Stomach (tissue), 9 donors: ENCODE measurements around the gene EGLN2. TPM values are rescaled to one million over a fixed set of nuclear protein-coding genes. Genes with fewer than 3 reads are reported as not detected.
A peak's percentile ranks its signal among the peaks of the same experiment; 100 is the strongest.

ENCODE experiments used
- DNase-seq, 2 donors: peaks; one replicate each; pipeline versions ENCODE4 v3.0.0 to v3.0.0-alpha.2; 2013 to 2019
- H3K27ac ChIP-seq, 5 donors: fragments of 200-600 bp in 4 of 5; sonication (generic) in 4 of 5; one replicate each; pipeline ENCODE4 v1.5.1; 2013 to 2019; ENCODE audit warnings: mild to moderate bottlenecking in 1 of 5, moderate library complexity in 1 of 5
- H3K27me3 ChIP-seq, 3 donors: fragments of 200-600 bp; sonication (generic); one replicate each; pipeline ENCODE4 v1.5.1; 2017 to 2019; ENCODE audit warnings: mixed run types in 1 of 3
- H3K36me3 ChIP-seq, 4 donors: fragments of 200-600 bp; sonication (generic); 1 replicate in 3 of 4; 2 replicates in 1 of 4; pipeline ENCODE4 v1.5.1; 2016 to 2019
- H3K4me1 ChIP-seq, 4 donors: fragments of 200-600 bp; sonication (generic); one replicate each; pipeline ENCODE4 v1.5.1; 2016 to 2019
- H3K4me3 ChIP-seq, 4 donors: fragments of 200-600 bp; sonication (generic) in 3 of 4; one replicate each; pipeline ENCODE4 v1.5.1; 2016 to 2019; ENCODE audit warnings: mild to moderate bottlenecking in 1 of 4
- H3K9me3 ChIP-seq, 4 donors: fragments of 200-600 bp; sonication (generic); one replicate each; pipeline ENCODE4 v1.5.1; 2016 to 2019
- EP300 ChIP-seq: sonication (generic); formaldehyde crosslinking; IDR thresholded peaks from one replicate; pipeline ENCODE4 v1.6.1; 2017; ENCODE audit warnings: antibody characterized with exemption
- POLR2A ChIP-seq, 4 donors: fragments of 450-650 bp; IDR thresholded peaks; one replicate each; pipeline ENCODE4 v1.6.1; 2016; ENCODE audit warnings: antibody characterized with exemption in 4 of 4, control low read depth in 2 of 4, mild to moderate bottlenecking in 1 of 4, moderate library complexity in 1 of 4
- POLR2AphosphoS5 ChIP-seq, 3 donors: sonication (generic); formaldehyde crosslinking; IDR thresholded peaks; one replicate each; pipeline ENCODE4 v1.6.1; 2016; ENCODE audit warnings: antibody characterized with exemption in 3 of 3
- WGBS, 5 donors: extraction: QIAGEN DNeasy Blood & Tissue Kit in 3 of 5; methylation state at CpG; one replicate each; pipeline versions ENCODE4 v1.1.5 to v1.1.7; 2013 to 2018; 5-methylcytosine and 5-hydroxymethylcytosine counted together
- intact Hi-C: fragments of 100-400 bp; cut with DNase I; formaldehyde crosslinking; loops from one replicate; pipeline ENCODE4 v1.15.1; 2023; ENCODE audit warnings: low total_unique reads
- polyA plus RNA-seq, 3 donors: library from polyadenylated mRNA; stranded (reverse); fragments of 200-250 nt; gene quantifications; one replicate each; pipeline ENCODE4 v1.2.3, GENCODE V29; 2013
- total RNA-seq, 5 donors: library from RNA; depleted of rRNA; stranded (reverse); fragments of >200 nt; gene quantifications; one replicate each; pipeline versions ENCODE4 v1.1.0 to v1.2.3, GENCODE V29; 2014 to 2016
- TF ChIP-seq, protein P1 (sequence below), 7 experiments: fragments of 450-650 bp in 4 of 7; fragments of 200-600 bp in 3 of 7; sonication (generic) in 3 of 7; IDR thresholded peaks; one replicate each; pipeline ENCODE4 v1.5.1; 2016 to 2019; ENCODE audit warnings: antibody characterized with exemption in 7 of 7, control low read depth in 2 of 7, mild to moderate bottlenecking in 1 of 7
- donor health status: healthy with polysubstance abuse.
- donor health status: Bipolar disorder and iron deficiency.
- donor health status: healthy.

Gene EGLN2
- total and polyA plus RNA-seq, 8 donors, result 30.0 to 115 (median 71.4) TPM

DNA sequence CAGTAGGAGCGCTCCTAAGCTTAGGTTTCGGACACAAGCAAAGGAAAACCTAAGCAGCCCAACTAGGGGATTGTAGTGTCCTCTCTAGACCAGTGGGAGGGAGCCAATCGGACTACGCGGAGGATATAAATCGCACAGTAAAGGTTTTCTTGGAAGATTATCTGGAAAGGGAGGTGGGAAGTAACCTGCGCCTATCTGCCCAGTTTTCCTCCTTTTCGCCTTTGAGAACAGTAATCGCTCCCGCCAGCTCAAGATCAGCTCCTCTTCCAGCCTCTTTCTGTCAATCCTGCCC lies 21.4 kb upstream of the EGLN2 start:
- Histone ChIP-seq H3K4me3 (peak overlapping the region; percentile 45 to 78 (median 64)), H3K36me3 (peaks cover 0 to 15% (median 5%) of the 10 kb centered on the region in 4 donors), H3K9me3 (no peaks in the 10 kb centered on the region), H3K27me3 (no peaks in the 10 kb centered on the region), H3K4me1 (peaks cover 13 to 23% (median 19%) of the 10 kb centered on the region in 4 donors), H3K27ac (peak overlapping the region; percentile 96 to 99 (median 98))
- DNase-seq, result no peak
- WGBS, 5 donors, result 0 to 2% (median 0%) methylated on average over 10 of the region's 10 CpGs
- TF ChIP-seq, protein P1, sequence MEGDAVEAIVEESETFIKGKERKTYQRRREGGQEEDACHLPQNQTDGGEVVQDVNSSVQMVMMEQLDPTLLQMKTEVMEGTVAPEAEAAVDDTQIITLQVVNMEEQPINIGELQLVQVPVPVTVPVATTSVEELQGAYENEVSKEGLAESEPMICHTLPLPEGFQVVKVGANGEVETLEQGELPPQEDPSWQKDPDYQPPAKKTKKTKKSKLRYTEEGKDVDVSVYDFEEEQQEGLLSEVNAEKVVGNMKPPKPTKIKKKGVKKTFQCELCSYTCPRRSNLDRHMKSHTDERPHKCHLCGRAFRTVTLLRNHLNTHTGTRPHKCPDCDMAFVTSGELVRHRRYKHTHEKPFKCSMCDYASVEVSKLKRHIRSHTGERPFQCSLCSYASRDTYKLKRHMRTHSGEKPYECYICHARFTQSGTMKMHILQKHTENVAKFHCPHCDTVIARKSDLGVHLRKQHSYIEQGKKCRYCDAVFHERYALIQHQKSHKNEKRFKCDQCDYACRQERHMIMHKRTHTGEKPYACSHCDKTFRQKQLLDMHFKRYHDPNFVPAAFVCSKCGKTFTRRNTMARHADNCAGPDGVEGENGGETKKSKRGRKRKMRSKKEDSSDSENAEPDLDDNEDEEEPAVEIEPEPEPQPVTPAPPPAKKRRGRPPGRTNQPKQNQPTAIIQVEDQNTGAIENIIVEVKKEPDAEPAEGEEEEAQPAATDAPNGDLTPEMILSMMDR (IDR thresholded peaks at IDR 0.05), result no peak
- intact Hi-C loops, result no loop called here

DNA sequence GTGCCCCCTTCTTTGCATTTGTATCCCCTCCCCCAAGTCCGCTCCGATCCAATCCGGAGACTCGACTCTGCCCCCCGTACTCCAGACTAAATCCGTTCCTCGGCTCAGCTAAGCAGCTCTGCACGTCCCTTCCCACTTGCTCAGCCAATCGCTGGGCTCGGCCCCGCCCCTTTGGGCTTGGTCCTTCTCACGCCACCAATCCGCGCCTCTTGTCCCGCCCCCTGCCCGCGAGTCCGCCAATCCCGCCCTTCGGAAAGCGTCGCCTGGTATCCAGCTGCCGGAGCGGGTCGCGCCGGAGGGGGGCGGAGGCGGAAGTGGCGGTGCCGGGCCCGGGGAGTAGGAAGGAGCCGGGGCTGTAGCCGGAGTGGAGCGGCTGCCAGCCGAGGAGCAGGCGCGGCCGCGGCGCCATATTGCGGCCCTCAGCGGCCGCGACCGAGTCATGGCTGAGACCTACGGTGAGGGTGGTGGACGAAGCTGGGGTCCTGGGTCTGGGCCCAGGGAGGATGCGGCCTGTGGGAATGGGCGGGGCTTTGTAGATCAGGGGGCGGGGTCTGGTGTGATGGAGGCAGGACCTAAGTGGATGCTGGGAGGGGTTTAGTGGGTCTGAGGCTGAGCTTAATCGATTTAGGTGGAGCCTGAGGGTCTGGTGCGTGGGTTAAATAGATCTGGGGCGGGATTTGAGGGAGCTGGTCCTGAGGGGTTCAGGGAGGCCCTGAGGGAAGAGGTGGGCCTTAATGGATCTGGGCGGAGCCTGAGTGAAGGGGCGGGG lies 20.9 kb upstream of the EGLN2 start, which contains the start of gene RAB4B:
Gene RAB4B (plus strand): TSS at position 311 of the 769 bp plus-strand sequence. CDS start 129 bp downstream, at position 440.
- H3K27me3 ChIP-seq, result no peaks in the 10 kb centered on the region
- H3K4me3 ChIP-seq, result peak within 1 kb of the TSS; percentile 45 to 78 (median 64)
- H3K4me1 ChIP-seq, result peaks cover 13 to 23% (median 19%) of the 10 kb centered on the region in 4 donors
- H3K9me3 ChIP-seq, result no peaks in the 10 kb centered on the region
- H3K36me3 ChIP-seq, result peaks cover 0 to 18% (median 6%) of the 10 kb centered on the region in 4 donors
- WGBS, 5 donors, result 0 to 1% (median 0%) methylated on average over 43 to 56 of the region's 56 CpGs
- intact Hi-C loops, result no loop called here
- TF ChIP-seq POLR2A (IDR thresholded peaks at IDR 0.05) (peak in 2 of 4 donors; percentile 22 to 74), EP300 (no peak), POLR2AphosphoS5 (IDR thresholded peaks at IDR 0.05) (peak; percentile 46 to 94 (median 88))
- TF ChIP-seq, protein P1 (IDR thresholded peaks at IDR 0.05), result peak in 1 of 7 experiments; percentile 10
- H3K27ac ChIP-seq, result peak within 1 kb of the TSS; percentile 96 to 99 (median 98)
- DNase-seq, result peak; percentile 100

DNA sequence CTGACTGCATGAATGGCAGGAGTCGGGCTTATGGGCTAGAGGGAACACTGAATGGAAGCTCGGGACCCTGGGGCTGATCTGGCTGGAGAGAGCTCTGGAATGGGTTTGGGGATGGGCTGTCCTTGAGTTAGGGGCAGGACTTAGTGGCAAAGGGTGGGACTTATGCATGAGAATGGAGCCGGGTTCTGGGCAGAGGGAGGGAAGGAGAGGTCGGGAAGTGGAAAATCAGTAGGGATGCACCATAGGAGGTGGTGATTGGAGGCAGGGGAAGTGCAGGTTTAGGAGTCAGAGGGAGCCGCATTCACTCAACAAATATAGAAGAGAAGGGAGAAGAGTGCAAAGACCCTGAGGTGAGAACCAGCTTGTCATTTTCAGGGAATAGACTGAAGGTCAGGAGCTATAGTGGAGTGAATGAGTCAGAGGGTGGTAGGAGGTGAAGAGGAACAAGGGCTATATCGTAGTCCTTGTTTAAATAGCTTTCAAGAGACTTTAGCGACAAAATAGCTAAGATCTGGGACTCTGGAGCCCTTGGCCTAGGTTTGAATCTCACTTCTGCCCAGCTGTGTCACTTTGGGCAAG lies 20.2 kb upstream of the EGLN2 start:
- 5 to 12% (median 8%) methylated on average over 7 of the region's 7 CpGs for WGBS, 5 donors
- H3K36me3 ChIP-seq, result peaks cover 1 to 25% (median 10%) of the 10 kb centered on the region in 4 donors
- peak overlapping the region; percentile 45 to 78 (median 64) for H3K4me3 ChIP-seq
- intact Hi-C loops, result no loop called here
- DNase-seq, result peak in 1 of 2 donors; percentile 60
- TF ChIP-seq POLR2AphosphoS5 (IDR thresholded peaks at IDR 0.05), result no peak
- TF ChIP-seq EP300, result no peak
- TF ChIP-seq POLR2A (IDR thresholded peaks at IDR 0.05), result no peak
- TF ChIP-seq, protein P1 (IDR thresholded peaks at IDR 0.05), result no peak
- no peaks in the 10 kb centered on the region for H3K27me3 ChIP-seq
- peak overlapping the region; percentile 96 to 99 (median 98) for H3K27ac ChIP-seq
- no peaks in the 10 kb centered on the region for H3K9me3 ChIP-seq
- H3K4me1 ChIP-seq, result peaks cover 13 to 23% (median 19%) of the 10 kb centered on the region in 4 donors

DNA sequence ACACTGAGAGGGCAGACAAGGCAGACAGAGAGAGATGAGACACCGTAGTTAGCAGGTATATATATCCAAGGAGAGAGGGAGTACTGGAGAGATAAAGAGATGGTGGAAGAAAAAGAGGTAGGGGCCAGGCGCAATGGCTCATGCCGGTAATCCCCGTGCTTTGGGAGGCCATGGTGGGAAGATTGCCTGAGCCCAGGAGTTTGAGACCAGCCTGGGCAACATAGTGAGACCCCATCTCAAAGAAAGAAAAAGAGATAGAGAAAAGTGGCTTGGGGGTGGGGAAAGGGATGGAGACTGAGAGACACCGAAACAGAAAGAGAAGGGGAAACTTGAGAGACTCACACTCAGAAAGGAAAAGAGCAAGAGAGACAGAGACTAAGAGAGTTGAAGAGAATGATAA lies 18.4 kb upstream of the EGLN2 start:
- TF ChIP-seq EP300 (no peak), POLR2AphosphoS5 (IDR thresholded peaks at IDR 0.05) (no peak), POLR2A (IDR thresholded peaks at IDR 0.05) (no peak)
- TF ChIP-seq, protein P1 (IDR thresholded peaks at IDR 0.05), result no peak
- no peaks in the 10 kb centered on the region for H3K9me3 ChIP-seq
- WGBS, 5 donors, result 92 to 95% (median 94%) methylated on average over 5 of the region's 5 CpGs
- H3K4me3 ChIP-seq, result no peak overlapping the region
- peaks cover 4 to 43% (median 26%) of the 10 kb centered on the region in 4 donors for H3K36me3 ChIP-seq
- intact Hi-C loops, result no loop called here
- no peak overlapping the region for H3K27ac ChIP-seq
- DNase-seq, result no peak
- H3K4me1 ChIP-seq, result peaks cover 13 to 23% (median 19%) of the 10 kb centered on the region in 4 donors
- no peaks in the 10 kb centered on the region for H3K27me3 ChIP-seq
